GM12801 (cell line): Measurements from ENCODE around the gene DLGAP5.

ENCODE experiments used
- CTCF ChIP-seq: IDR thresholded peaks from one replicate; pipeline ENCODE4 v1.5.1; 2011; ENCODE audit warnings: control low read depth; ENCODE audit not compliant: insufficient read length; ENCODE audit errors: extremely low read depth

Gene DLGAP5

GRCh38 chr14:55180006-55180405 is 11.4 kb downstream of the DLGAP5 start:
- no peak for TF ChIP-seq CTCF

GRCh38 chr14:55170526-55170925 is 20.9 kb downstream of the DLGAP5 start:
- no peak for TF ChIP-seq CTCF

- TF ChIP-seq CTCF: no peak
These were observed 30.4 kb downstream of the DLGAP5 start for GRCh38 chr14:55160989-55161388.

- no peak for TF ChIP-seq CTCF
These were observed 33.0 kb downstream of the DLGAP5 start for GRCh38 chr14:55158412-55158811.

- no peak for TF ChIP-seq CTCF
These were observed 34.3 kb downstream of the DLGAP5 start for GRCh38 chr14:55157080-55157479.

GRCh38 chr14:55153951-55154350 is 37.4 kb downstream of the DLGAP5 start:
- TF ChIP-seq CTCF: no peak

- TF ChIP-seq CTCF: no peak
These were observed 39.2 kb downstream of the DLGAP5 start for GRCh38 chr14:55152052-55152753.
